ENCODE measurements around the gene TRAF4.
"Not testable (repeated sequence)": the region's sequence is repeated elsewhere in the genome, so short reads cannot be mapped to it uniquely, and the experiment has no call there.

TRAF4 gene

GRCh38 chr17:28747801-28748750 is 4.3 kb downstream of the TRAF4 start:
- no peak for DNase-seq (ENCODE audit: low read depth)

GRCh38 chr17:28748852-28749515 is 5.2 kb downstream of the TRAF4 start:
- no peak for DNase-seq (ENCODE audit: low read depth)

- DNase-seq (ENCODE audit: low read depth) = no peak
Measured at GRCh38 chr17:28749516-28750177, 5.8 kb downstream of the TRAF4 start.

DNA sequence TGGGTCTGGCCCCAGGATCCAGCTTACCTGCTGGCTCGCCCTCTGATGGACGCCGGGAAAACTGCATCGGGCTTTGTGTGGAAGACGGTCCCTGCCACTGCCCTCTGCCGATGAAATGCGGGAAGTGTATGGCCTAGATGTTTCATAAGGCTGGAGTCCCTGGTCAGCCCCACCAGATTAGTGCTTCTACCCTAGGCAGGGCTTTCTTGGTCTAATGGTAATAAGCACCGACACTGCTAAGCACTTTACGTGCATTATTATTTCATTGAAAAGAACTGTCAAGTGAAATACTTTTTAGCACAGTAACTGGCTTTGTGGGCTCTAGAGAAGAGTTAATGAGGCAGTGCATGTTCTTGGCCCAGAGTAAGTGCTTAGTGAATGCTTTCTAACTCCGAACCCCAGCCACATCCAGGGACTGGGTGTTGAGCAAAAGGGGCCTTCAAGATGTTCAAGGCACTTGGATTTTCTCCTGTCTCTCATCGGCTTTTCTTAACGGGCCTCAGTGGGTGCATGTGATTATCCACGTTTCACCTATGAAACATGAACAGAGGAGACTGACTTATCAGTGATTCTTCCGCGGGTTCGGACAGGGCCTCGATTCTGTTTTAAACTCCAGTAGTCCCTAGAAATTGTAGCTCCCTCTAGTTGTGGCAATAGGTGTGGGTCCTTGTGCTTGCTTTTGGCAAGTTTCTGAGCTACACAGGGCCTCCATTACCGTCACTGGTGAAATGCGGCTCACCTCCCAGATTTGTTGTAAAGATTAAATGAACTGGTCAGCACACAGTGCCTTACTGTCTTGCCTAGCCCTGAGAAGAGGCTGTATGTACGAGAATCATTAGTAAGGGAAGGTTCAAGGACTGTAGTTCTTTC is 6.6 kb downstream of the TRAF4 start:
- DNase-seq (ENCODE audit: low read depth) = peak; percentile 81

DNA sequence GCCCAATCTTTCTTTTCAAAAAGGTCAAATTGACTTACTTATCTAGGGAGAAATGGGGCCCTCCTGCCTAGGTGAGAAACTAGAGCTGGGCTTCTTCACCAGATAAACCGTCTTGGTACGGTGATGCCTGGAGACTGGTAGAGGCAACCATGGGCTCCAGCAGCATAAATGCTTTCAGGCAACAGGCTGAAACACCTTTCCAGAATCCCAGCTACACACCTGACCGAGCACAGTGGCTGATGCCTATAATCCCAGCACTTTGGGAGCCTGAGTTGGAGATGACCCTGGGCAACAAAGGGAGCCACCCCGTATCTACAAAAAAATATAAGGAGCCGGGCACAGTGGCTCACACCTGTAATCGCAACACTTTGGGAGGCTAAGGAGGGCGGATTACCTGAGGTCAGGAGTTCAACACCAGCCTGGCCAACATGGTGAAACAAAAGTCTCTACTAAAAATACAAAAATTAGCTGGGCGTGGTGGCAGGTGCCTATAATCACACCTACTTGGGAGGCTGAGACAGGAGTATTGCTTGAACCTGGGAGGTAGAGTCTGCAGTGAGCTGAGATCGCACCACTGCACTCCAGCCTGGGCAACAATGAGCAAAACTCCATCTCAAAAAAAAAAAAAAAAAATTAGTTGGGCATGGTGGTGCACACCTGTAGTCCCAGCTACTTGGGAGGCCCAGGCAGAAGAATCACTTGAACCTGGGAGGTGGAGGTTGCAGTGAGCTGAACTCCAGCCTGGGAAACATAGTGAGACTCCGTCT is 8.0 kb downstream of the TRAF4 start:
- DNase-seq (ENCODE audit: low read depth) = no peak

DNA sequence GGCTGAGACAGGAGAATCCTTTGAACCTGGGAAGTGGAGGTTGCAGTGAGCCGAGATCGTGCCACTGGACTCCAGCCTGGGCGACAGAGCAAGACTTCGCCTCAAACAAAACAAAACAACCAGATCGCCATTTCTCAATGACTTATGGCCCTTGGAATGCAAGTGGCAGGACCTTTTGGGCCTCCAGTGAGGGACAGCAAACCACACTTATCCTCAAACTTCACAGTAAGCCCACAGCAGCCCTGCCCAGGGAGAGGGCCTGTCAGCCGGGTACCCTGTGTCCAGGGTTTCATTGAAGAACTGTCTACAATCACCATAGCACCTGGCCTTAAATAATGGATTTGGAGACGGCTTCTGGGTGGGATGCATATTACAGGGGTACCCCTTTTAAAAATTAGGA is 11.7 kb downstream of the TRAF4 start:
- no peak for DNase-seq (ENCODE audit: low read depth)

DNA sequence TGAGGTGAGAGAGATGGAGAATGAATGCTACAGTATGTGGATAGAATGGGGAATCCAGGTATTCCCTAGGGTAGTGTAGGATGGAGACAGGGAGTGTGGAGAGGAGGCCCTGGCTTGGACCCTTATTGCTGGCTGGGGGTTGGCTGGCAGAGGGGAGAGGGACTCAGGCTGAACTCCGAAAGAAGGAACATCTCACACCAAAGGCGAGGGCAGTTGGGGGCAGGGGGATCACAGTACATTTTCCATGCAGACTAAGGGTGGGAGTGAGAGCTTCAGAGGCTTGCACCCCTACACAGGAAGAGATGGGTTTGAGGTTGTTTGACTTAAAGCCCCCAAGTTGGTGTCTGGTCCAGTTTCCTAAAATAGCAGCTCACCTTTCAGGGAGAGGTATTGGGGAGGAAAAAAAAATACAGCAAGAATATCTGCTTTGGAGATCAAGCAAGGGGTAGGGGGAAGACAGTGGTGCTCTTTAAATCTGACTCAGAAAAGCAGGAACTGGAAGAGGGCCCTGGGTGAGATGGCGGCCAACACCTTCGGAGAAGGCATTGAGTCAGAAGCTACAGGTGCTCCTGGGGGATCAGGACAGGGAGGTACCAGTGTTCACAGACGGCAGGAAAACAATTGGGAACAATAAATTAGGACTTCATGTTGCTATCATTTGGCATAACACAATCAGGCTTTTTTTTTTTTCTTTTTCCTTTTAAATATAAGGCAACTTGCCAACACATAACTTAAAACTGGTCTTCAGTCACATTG is 12.4 kb downstream of the TRAF4 start:
- no peak for DNase-seq (ENCODE audit: low read depth)

DNA sequence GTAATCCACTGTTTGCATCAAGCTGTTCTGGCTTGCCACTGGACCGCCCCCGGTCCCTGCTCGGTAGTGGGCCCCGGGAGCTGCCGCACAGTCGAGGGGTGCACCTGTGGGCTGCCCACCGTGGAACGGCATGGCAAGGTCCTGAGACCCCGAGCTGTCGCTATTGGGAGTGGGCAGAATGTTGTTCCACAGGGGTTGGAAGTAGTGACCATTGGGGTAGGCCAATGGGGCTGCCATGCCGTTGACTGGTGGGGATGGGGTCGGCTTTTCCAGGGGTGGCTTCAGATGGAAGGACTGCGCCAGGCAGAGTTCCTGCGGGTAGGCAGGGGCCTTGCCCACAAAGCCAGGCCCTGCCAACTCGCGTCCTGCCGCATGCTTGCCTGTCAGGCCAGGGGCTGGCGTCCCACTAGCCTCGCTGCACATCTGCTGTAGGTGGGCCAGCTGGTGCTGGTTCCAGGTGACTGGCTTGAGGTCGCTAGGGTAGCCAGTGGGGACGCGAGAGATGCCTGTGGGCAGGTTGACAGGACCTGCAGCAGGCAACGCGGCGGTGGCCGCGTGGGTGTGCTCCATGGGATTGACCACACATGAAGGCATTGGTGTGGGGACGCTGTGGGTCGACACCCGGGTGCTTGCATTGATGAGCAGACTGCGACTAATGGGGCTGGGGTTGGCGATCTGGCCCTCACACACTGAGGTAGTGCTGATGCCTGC is 14.8 kb downstream of the TRAF4 start:
- no peak for DNase-seq (ENCODE audit: low read depth)

- no peak for DNase-seq (ENCODE audit: low read depth)
Measured at GRCh38 chr17:28759256-28759865, 15.6 kb downstream of the TRAF4 start.

DNA sequence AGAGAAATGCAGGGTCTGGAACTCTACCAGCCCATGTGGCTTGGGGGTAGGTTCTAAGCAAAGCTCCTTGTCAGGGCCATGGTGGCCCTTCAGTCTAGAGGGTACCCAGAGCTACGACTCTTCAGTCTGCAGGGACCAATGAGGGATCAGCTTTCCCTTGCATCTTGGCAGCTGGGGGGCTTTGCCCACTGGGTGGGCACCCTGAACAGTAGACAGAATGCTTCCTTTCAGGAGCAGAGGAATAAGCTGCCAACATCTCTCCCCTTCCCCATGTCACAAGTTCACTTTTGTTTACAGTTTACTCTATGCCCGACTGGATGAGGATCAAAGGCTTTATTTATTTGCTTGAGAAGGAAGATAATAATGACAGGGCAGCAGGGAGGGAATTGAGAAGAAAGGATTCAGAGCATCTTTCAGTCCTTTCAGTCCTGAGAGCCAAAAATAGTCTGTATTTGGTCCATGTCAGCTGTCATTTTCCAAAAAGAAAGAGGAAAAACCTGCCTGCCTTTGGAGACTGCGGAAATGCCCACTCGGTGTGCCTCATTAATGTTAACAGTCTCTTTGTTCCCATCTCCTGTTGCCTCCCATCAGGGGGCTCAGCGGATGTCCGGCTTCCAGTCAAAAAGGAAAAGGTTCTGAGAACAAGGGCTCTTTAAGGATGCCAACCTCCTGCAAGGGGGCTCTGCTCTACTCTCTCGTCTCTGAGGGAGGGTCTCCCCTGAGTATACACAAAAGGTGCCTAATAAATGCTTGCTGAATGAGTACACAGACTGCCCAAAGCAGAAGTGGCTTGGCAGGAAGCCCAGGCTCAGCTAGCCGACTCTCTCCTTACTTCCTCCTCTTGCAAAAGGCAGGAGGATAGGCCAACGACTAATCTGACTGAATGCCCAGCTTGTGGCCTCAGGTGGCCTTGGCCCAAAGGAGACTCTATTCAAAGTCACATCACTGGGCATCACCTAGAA is 17.1 kb downstream of the TRAF4 start:
- DNase-seq (ENCODE audit: low read depth) = no peak

- no peak for DNase-seq (ENCODE audit: low read depth)
Measured at GRCh38 chr17:28763137-28763799, 19.5 kb downstream of the TRAF4 start.

- DNase-seq (ENCODE audit: low read depth) = peak; percentile 71
Measured at GRCh38 chr17:28763804-28764266, 20.0 kb downstream of the TRAF4 start.

DNA sequence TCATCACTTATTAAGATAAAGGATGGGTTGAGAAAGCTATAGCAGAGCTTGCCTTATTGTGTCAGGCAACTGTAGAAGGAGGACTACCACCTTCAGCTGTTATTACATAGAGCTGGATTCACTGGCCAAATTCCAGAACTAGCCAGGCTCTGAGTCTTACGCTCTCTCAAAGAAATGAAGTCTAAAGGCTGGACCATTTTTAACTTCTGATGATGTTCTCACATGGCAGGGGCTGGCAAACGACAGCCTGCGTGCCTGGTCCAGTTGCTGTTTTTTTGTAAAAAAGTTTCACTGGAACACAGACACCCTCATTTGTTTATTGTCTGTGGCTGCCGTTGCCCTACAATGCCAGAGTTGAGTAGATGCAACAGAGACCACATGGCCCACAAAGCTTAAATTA is 21.2 kb downstream of the TRAF4 start:
- DNase-seq (ENCODE audit: low read depth) = no peak

GRCh38 chr17:28773736-28774135 is 29.9 kb downstream of the TRAF4 start:
- no peak for DNase-seq (ENCODE audit: low read depth)

DNA sequence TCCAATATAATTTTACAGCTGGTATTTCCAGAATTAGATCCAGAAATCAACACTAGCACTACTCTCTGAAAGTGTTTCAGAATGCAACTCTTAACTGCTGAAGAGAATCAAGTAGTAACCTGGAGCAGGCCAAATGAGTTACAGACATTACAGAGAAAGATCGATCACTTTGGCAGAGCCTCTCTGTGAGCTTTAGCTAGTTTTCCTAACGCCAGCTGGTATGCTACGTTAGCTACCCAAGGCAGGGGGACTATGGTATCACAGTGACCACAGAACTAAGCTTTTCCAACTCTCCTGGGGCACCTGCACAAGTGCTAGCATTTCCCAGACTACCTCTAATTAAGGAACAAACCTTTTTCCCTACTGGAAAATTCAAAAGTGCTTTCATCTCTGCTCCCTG is 30.4 kb downstream of the TRAF4 start:
- no peak for DNase-seq (ENCODE audit: low read depth)

DNA sequence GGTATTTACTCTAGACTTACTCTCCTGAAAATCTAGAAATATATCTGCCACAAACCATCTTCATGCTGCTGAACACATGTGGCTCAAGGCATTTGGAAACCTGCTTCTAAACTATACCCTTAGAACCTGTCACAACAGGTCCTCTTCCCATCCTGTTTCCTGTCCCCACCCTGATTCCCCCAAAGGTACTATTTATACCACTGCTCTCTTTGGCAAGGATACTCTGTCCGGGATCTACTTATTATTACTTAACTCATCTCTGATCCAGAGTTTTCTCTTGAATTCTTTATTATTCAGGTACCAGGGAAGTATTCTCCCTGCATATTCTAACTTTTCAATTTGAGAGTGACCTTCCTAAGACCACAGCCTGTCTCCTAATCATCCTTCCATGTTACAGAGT is 33.4 kb downstream of the TRAF4 start:
- no peak for DNase-seq (ENCODE audit: low read depth)

DNA sequence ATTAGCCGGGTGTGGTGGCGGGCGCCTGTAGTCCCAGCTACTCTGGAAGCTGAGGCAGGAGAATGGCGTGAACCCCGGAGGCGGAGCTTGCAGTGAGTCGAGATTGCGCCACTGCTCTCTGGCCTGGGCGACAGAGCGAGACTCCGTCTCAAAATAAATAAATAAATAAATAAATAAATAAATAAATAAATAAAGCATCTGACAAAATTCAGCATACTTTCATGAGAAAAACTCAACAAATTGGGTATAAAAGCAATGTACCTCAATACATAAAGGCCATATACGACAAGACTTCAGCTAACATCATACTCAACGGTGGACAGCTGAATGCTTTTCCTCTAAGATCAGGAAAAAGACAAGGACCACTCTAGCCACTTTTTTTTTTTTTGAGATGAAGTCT is 35.8 kb downstream of the TRAF4 start:
- DNase-seq (ENCODE audit: low read depth) = not testable (repeated sequence)
